SHP77 treated with DMSO at 0.1 percent for 48 hours (cell line): ENCODE measurements around the gene LDB3.

Experiments
- DNase-seq: peaks from one replicate; lab custom pipeline; 2025; lab: John Stamatoyannopoulos, UW

The LDB3 gene

GRCh38 chr10:86768412-86769062, 100.2 kb downstream of the LDB3 start:
- DNase-seq = no peak

GRCh38 chr10:86769991-86770390, 101.7 kb downstream of the LDB3 start:
- DNase-seq = no peak

GRCh38 chr10:86770412-86770960, 102.2 kb downstream of the LDB3 start:
- DNase-seq = no peak

GRCh38 chr10:86773498-86773897, 105.2 kb downstream of the LDB3 start:
- no peak for DNase-seq

GRCh38 chr10:86775056-86775869, 107.0 kb downstream of the LDB3 start:
- no peak for DNase-seq

- no peak for DNase-seq
These were observed 107.5 kb downstream of the LDB3 start for GRCh38 chr10:86775870-86776180.

GRCh38 chr10:86779220-86780017, 111.1 kb downstream of the LDB3 start:
- DNase-seq = no peak

GRCh38 chr10:86782701-86783418, 114.5 kb downstream of the LDB3 start:
- DNase-seq = no peak

GRCh38 chr10:86785037-86785436, 116.7 kb downstream of the LDB3 start:
- no peak for DNase-seq
